Diencephalon (tissue), 1 donor: ENCODE results near the gene COL3A1. TPM values are rescaled to one million over a fixed set of nuclear protein-coding genes. Genes with fewer than 3 reads are reported as not detected.

Experiments
- small RNA-seq: library from RNA; depleted of rRNA; stranded (forward); fragments of <200 nt; gene quantifications from one replicate; pipeline ENCODE3, GENCODE V24; 2014
- total RNA-seq: library from RNA; depleted of rRNA; stranded (reverse); fragments of >200 nt; gene quantifications from one replicate; pipeline ENCODE4 v1.2.3, GENCODE V29; 2014

Gene COL3A1
- total RNA-seq, result 109 TPM

DNA sequence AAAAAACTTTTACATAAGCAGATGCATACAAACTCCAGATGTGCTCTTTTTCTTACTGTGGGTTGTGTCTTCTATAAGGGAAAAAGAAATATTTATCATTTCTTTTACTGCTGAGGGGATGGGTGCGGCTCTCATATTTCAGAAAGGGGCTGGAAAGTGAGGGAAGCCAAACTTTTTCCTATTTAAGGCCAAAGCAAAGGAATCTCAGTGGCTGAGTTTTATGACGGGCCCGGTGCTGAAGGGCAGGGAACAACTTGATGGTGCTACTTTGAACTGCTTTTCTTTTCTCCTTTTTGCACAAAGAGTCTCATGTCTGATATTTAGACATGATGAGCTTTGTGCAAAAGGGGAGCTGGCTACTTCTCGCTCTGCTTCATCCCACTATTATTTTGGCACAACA, at the start of gene COL3A1:
COL3A1 (plus strand) TSS at position 210 of the 400 bp plus-strand sequence; CDS start at position 327, 117 bp downstream.

Small RNAs within 50 kb of the gene (small RNA-seq; reads per million reads assigned to genes)
- not detected for gene MIR1245A

Other genes with a start within 250 kb of the COL3A1 start
- gene COL5A2, start 205.4 kb downstream of the COL3A1 start, total RNA-seq, result 19.1 TPM